Activated naive CD8-positive, alpha-beta T cell treated with anti-CD3 and anti-CD28 coated beads, Interleukin-2, amount 10 ng/mL, durations not matched to agents 7 days and 5 days (primary cell): Measurements from ENCODE around the gene SYCP2L. TPM values are rescaled to one million over a fixed set of nuclear protein-coding genes. Genes with fewer than 3 reads are reported as not detected.
A peak's percentile ranks its signal among the peaks of the same experiment; 100 is the strongest.
"Not testable (repeated sequence)": the region's sequence is repeated elsewhere in the genome, so short reads cannot be mapped to it uniquely, and the experiment has no call there.

Source experiments
- ATAC-seq: fragments of 150-1000 bp; cut with Tn5 transposase; one replicate; pipeline ENCODE4 v1.10.0; 2021; ENCODE audit warnings: low read depth, moderate library complexity
- POLR2A ChIA-PET: fragments of 350-600 bp; sonication (Branson Sonifier 250); formaldehyde crosslinking; loops from one replicate; lab custom pipeline; 2021; ENCODE audit warnings: antibody characterized with exemption; lab: Charles Lee
- DNase-seq: peaks from one replicate; pipeline ENCODE4 v3.0.0; 2021
- H3K27ac Mint-ChIP-seq: one replicate; pipeline ENCODE4 v1.8.0; 2022; ENCODE audit warnings: mild to moderate bottlenecking, mixed read lengths
- H3K27me3 Mint-ChIP-seq: one replicate; pipeline ENCODE4 v1.8.0; 2022; ENCODE audit warnings: mild to moderate bottlenecking, moderate library complexity, mixed read lengths
- H3K36me3 Mint-ChIP-seq: one replicate; pipeline ENCODE4 v1.8.0; 2021; ENCODE audit warnings: mild to moderate bottlenecking, mixed read lengths
- H3K4me1 Mint-ChIP-seq: one replicate; pipeline ENCODE4 v1.8.0; 2021; ENCODE audit warnings: mixed read lengths
- H3K4me3 Mint-ChIP-seq: one replicate; pipeline ENCODE4 v1.8.0; 2022; ENCODE audit warnings: mild to moderate bottlenecking, moderate library complexity, mixed read lengths
- H3K9me3 Mint-ChIP-seq: one replicate; pipeline ENCODE4 v1.8.0; 2021; ENCODE audit warnings: mixed read lengths
- total RNA-seq, 2 experiments: library from RNA; stranded (reverse); gene quantifications; one replicate each; pipeline ENCODE4 v1.2.3, GENCODE V29; 2021

SYCP2L gene
- under 1 TPM in 1 of 2 experiments, not detected in 1; 0.31 TPM for total RNA-seq

GRCh38 chr6:10886691-10887502, at the start of gene SYCP2L:
SYCP2L (plus strand) TSS chr6:10887052; CDS start chr6:10887127, 75 bp downstream.
- H3K27me3 Mint-ChIP-seq: peaks cover 94% of the 10 kb centered on the region
- POLR2A ChIA-PET: no interaction called here
- peaks cover 2% of the 10 kb centered on the region for H3K36me3 Mint-ChIP-seq
- ATAC-seq: peak; percentile 36
- H3K4me1 Mint-ChIP-seq: peaks cover 5% of the 10 kb centered on the region
- peaks cover 3% of the 10 kb centered on the region for H3K9me3 Mint-ChIP-seq
- no peak for DNase-seq
- no peak within 1 kb of the TSS for H3K27ac Mint-ChIP-seq
- peak within 1 kb of the TSS; percentile 71 for H3K4me3 Mint-ChIP-seq

GRCh38 chr6:10837622-10837994, 49.2 kb upstream of the SYCP2L start:
- ATAC-seq (no peak), DNase-seq (peak; percentile 35)
- Mint-ChIP-seq H3K4me1 (peaks cover 19% of the 10 kb centered on the region), H3K36me3 (peaks cover 2% of the 10 kb centered on the region), H3K9me3 (no peaks in the 10 kb centered on the region), H3K4me3 (peak overlapping the region; percentile 72), H3K27ac (no peak overlapping the region), H3K27me3 (peaks cover 51% of the 10 kb centered on the region)
- POLR2A ChIA-PET: interaction anchor here (0.6 kb wide), 1 partner anchor 359 kb away, joined by 3 read pairs; no protein-coding TSS in a partner anchor

GRCh38 chr6:10837995-10838793, 48.7 kb upstream of the SYCP2L start, which contains the start of gene MAK:
MAK (minus strand) TSS chr6:10838539; CDS start chr6:10830648, 7,891 bp downstream.
- H3K27ac Mint-ChIP-seq: peak within 1 kb of the TSS; percentile 61
- peaks cover 19% of the 10 kb centered on the region for H3K4me1 Mint-ChIP-seq
- peaks cover 55% of the 10 kb centered on the region for H3K27me3 Mint-ChIP-seq
- H3K36me3 Mint-ChIP-seq: peaks cover 2% of the 10 kb centered on the region
- POLR2A ChIA-PET: interaction anchor here (0.6 to 0.7 kb wide), 2 partner anchors 144 to 359 kb away, joined by 3 read pairs; partner anchors contain the start of genes C6orf52 and PAK1IP1
- DNase-seq (peak; percentile 94), ATAC-seq (peak; percentile 95)
- no peaks in the 10 kb centered on the region for H3K9me3 Mint-ChIP-seq
- peak within 1 kb of the TSS; percentile 72 for H3K4me3 Mint-ChIP-seq

DNA sequence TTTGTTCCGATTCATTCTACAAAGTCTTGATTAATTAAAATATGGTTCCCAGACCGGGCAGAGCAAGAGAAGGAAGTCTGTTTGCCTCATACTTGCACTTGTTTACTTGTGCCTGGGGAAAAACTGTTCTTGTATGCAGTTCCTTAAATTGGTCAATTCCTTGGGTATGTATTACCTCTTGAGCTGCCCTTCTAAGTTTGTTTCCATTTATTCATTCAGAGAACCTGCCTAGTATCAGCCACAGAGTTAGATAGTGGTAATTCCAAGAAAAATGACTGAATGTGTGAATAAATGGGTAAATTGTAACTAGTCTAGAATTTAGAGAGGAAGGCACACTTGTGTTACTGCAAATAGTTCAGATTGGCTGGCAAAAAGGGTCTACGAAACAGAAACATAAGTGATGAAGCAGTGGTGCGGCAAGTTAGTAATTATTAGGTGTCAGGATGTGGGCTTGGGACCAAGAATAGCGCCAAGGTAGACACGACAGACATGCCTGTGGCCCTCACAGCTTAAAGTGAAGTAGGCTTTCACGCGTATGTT, 48.0 kb upstream of the SYCP2L start:
- Mint-ChIP-seq H3K27me3 (peaks cover 56% of the 10 kb centered on the region), H3K4me3 (peak overlapping the region; percentile 72), H3K36me3 (peaks cover 2% of the 10 kb centered on the region), H3K9me3 (no peaks in the 10 kb centered on the region), H3K4me1 (peaks cover 19% of the 10 kb centered on the region), H3K27ac (peak overlapping the region; percentile 61)
- DNase-seq (no peak), ATAC-seq (peak; percentile 19)
- POLR2A ChIA-PET: interaction anchor here (0.7 kb wide), 1 partner anchor 144 kb away, joined by 3 read pairs; the partner anchor contains the start of genes C6orf52 and PAK1IP1

DNA sequence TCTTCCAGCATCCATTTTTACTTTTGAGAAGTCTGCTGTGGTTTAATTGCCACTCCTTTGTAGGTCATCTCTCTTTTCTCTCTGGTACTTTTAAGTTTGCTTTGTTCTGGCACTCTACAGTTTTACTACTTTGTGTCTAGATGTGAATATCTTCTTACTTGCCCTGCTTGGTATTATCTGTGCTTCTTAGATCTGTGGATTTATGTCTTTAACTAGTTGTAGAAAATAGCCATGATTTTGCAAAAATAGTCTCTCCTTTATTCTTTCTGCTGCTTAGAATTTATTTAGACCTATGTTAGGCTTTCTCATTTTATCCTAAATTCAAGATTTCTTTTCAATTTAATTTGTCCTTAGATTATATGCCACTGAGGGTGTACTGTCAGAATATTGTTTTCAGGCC, 43.3 kb upstream of the SYCP2L start:
- no peaks in the 10 kb centered on the region for H3K9me3 Mint-ChIP-seq
- DNase-seq (no peak), ATAC-seq (no peak)
- H3K27me3 Mint-ChIP-seq: peaks cover 28% of the 10 kb centered on the region
- no peaks in the 10 kb centered on the region for H3K36me3 Mint-ChIP-seq
- H3K27ac Mint-ChIP-seq: no peak overlapping the region
- POLR2A ChIA-PET: no interaction called here
- H3K4me1 Mint-ChIP-seq: peaks cover 9% of the 10 kb centered on the region
- H3K4me3 Mint-ChIP-seq: no peak overlapping the region

DNA sequence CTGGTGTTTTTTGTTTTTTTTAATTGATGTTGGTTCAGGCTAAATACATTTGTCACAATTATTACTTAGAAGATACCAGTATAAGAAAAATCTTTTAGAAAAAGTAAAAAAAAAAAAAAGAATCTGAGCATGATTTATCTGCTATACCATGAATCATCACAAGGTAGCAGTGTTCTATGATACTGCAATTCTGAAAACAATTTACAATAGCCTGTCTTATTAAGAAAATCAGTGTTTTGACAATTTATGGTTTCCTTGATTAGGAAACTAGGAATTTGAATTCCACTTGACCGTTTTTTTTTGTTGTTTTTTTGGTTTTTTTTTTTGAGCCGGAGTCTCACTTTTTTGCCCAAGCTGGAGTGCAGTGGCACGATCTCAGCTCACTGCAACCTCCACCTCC, 39.2 kb upstream of the SYCP2L start:
- Mint-ChIP-seq H3K27me3 (peaks cover 5% of the 10 kb centered on the region), H3K27ac (no peak overlapping the region), H3K4me3 (no peak overlapping the region), H3K9me3 (peaks cover 3% of the 10 kb centered on the region), H3K36me3 (no peaks in the 10 kb centered on the region), H3K4me1 (no peaks in the 10 kb centered on the region)
- POLR2A ChIA-PET: interaction anchor here (0.8 kb wide), 1 partner anchor 154 kb away, joined by 6 read pairs; no protein-coding TSS in a partner anchor
- DNase-seq: no peak
- ATAC-seq: no peak

GRCh38 chr6:10849901-10850300, 37.0 kb upstream of the SYCP2L start:
- Mint-ChIP-seq H3K36me3 (no peaks in the 10 kb centered on the region), H3K27ac (no peak overlapping the region), H3K9me3 (peaks cover 10% of the 10 kb centered on the region), H3K27me3 (peaks cover 7% of the 10 kb centered on the region), H3K4me1 (no peaks in the 10 kb centered on the region), H3K4me3 (no peak overlapping the region)
- DNase-seq (no peak), ATAC-seq (no peak)
- POLR2A ChIA-PET: no interaction called here

DNA sequence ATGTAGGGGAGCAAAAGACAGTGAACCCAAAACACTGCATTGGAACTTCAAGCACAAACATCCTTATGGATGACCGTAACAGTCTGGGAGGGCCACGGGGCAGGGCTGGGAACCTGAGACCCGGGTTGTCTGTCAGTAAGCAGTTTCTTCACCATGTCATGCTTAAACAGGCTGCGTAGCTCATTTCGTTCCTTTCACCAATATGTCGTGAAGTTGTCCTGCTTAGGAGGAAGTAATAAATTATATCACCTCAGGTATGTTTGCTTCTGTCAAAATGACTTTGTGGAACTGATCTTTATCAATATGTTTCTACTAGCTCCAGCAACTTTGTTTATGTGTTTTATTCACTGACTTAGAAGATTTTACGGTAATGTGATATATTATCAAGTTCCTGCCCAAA, 36.1 kb upstream of the SYCP2L start:
- POLR2A ChIA-PET: no interaction called here
- Mint-ChIP-seq H3K27ac (no peak overlapping the region), H3K4me3 (no peak overlapping the region), H3K27me3 (peaks cover 7% of the 10 kb centered on the region), H3K4me1 (no peaks in the 10 kb centered on the region), H3K36me3 (no peaks in the 10 kb centered on the region), H3K9me3 (peaks cover 10% of the 10 kb centered on the region)
- ATAC-seq (no peak), DNase-seq (no peak)

DNA sequence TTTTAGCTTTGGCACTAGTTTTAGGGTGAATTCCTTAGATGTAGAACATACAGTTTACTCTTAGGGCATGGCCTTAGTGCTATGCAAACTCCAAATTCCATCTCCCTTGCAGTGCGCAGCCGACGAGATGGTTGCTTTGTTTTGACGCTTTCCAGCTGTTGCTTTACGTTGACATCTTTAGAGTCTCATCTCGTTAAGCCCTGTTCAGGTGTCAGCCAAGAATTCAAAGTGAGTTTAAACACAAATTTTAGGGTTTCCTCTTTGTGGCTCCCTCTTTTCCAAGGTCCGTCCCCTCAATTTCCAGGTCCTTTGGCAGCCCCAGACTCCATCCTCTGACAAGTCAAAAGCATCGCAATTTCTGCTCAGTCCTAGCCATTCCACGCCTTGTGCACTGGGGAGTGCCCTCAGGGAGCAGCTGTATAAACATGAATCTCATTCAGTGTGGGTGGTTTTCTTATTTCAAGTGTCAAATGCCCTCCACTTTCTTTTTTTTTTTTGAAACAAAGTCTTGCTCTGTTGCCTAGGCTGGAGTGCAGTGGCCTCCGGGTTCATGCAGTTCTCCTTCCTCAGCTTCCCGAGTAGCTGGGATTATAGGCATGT, 34.4 kb upstream of the SYCP2L start:
- POLR2A ChIA-PET: no interaction called here

DNA sequence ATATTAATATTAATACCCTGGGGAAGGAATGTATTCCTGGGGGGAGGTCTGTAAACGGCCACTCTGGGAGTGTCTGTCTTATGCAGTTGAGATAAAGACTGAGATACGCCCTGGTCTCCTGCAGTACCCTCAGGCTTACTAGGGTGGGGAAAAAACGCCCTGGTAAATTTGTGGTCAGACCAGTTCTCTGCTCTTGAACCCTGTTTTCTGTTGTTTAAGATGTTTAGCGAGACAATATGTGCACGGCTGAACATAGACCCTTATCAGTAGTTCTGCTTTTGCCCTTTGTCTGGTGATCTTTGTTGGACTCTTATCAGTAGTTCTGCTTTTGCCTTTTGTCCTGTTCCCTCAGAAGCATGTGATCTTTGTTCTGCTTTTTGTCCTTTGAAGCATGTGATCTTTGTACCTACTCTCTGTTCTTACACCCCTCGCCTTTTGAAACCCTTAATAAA, 33.0 kb upstream of the SYCP2L start:
- H3K4me3 Mint-ChIP-seq, H3K4me1 Mint-ChIP-seq, H3K27ac Mint-ChIP-seq, H3K9me3 Mint-ChIP-seq, ATAC-seq, H3K36me3 Mint-ChIP-seq, H3K27me3 Mint-ChIP-seq, POLR2A ChIA-PET, DNase-seq: not testable (repeated sequence)

More for the DNA sequence above, 34.4 kb upstream of the SYCP2L start:
- Mint-ChIP-seq H3K9me3 (peaks cover 10% of the 10 kb centered on the region), H3K4me1 (no peaks in the 10 kb centered on the region), H3K36me3 (no peaks in the 10 kb centered on the region), H3K27me3 (peaks cover 7% of the 10 kb centered on the region), H3K4me3 (no peak overlapping the region), H3K27ac (no peak overlapping the region)
- ATAC-seq (no peak), DNase-seq (no peak)

DNA sequence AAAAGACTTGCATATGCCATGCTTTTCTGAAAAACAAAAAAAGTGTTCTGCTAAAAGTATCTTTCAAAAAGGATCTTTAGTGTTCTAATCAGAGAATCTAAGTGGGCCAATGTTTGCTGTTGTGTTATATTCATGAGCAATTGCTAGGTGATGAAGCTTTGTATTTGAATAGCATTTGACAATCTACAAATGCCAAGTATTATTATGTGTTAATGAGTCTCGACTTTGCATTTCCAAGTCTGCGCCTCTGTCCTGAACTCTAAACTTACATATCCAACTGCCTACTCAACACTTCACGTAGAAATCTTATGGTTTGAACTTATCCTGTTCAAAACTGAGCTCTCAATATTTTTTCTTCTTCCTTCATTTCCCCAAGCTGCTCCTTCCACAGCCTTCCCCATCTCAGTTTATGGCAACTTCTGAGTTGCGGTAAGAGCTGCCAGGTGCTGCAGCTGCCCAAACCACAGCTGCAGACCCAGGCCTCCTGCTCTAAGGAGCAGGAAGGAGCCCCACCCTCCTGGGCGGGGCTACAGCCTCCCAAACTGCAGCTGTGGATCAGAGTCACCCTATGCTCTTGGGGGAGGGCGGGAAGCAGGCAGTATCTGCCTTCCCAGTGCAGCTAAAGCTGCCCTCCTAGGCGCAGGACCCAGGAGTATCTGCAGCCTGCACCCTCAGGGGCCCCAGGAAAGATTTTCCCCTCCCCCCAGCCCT, 31.8 kb upstream of the SYCP2L start:
- Mint-ChIP-seq H3K4me3 (no peak overlapping the region), H3K36me3 (no peaks in the 10 kb centered on the region), H3K9me3 (peaks cover 10% of the 10 kb centered on the region), H3K4me1 (no peaks in the 10 kb centered on the region), H3K27ac (no peak overlapping the region), H3K27me3 (peaks cover 10% of the 10 kb centered on the region)
- DNase-seq (no peak), ATAC-seq (no peak)
- POLR2A ChIA-PET: no interaction called here

DNA sequence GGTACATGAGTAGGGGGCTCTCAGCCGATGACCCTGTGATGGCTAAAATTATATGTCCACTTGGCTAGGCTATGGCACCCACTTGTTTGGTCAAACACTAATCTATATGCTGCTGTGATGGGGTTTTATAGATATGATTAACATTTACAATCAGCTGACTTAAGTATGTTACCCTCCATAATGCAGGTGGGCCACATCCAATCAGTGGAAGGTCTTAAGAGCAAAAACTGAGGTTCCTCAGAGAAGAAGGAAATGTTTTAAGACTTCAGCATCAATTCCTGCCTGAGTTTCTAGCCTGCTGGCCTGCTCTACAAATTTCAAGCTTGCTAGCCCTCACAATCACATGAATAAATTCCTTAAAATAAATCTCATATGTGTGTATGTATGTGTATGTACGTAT, 29.6 kb upstream of the SYCP2L start:
- Mint-ChIP-seq H3K9me3 (peaks cover 10% of the 10 kb centered on the region), H3K27ac (no peak overlapping the region), H3K4me1 (no peaks in the 10 kb centered on the region), H3K27me3 (peaks cover 12% of the 10 kb centered on the region), H3K36me3 (no peaks in the 10 kb centered on the region), H3K4me3 (no peak overlapping the region)
- DNase-seq (no peak), ATAC-seq (no peak)
- POLR2A ChIA-PET: no interaction called here
